Myocyte (in vitro differentiated cells): ENCODE results near the gene DGAT2. TPM values are rescaled to one million over a fixed set of nuclear protein-coding genes. Genes with fewer than 3 reads are reported as not detected.

Experiments
- DNase-seq: peaks from one replicate; pipeline ENCODE4 v3.0.0-alpha.2; 2012; ENCODE audit warnings: low read depth
- total RNA-seq: library from RNA; depleted of rRNA; stranded (reverse); fragments of >200 nt; gene quantifications from 2 replicates; pipeline ENCODE4 v1.2.3, GENCODE V29; 2014

The DGAT2 gene
- total RNA-seq, 1 donor from 2014 or later, result 1.2 TPM

DNA sequence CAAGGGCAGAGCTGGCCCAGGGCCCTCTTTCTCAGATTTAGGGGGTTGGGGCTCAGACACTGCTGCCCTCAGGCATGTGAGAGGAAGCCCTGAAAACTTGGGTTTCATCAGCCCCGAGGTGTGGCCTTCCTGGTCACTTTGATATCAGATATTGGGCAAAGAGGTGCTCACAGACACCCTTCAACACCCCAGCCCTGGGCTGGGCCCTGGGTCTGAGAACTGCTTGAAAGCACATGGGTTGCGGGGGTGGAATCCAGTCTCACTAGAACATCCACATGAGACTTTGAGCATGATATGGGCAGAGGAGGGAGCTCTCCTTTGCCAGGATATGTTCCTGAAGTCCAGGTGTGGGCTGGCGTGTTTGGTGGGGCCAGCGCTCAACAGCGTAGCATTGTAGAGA, 10.4 kb downstream of the DGAT2 start:
- DNase-seq, result no peak

DNA sequence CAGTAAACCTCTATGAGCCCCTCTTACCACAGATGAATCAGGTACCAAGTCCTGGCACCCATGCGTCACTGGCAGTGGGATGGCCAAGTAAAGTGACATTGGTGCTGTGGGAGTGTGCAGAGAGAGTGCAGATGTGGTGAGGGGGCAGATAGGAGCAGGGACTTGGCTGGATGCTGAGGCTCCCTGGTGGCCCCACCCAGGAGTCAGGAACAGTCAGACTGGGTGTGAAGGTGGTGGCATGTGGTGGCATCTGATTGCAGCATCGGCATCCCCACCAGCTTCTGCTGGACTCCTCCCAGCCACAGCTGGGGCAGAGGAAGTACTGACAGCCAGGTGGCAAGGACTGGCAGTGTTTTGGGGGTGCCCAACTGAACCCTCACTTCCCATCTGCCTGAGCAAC, 11.4 kb downstream of the DGAT2 start:
- DNase-seq, result no peak

DNA sequence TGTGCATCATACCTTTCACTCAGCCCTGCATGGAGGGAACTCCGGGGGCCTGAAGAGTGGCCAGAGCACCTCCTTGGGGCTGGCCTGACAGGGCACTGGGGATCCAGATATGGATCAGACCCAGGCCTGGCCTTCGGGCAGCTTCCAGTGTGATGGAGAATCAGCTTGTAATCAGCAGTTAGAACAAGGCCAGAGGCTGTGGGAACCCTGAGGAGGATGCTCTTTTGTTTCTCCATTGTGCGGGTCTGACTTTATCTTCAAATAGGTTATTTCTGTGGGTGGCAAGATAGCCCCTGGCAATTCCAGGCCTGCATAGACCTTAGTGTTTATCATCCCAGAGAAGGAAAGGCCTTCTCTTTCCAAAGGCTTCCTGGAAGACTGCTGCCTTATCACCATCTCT, 12.3 kb downstream of the DGAT2 start:
- no peak for DNase-seq

DNA sequence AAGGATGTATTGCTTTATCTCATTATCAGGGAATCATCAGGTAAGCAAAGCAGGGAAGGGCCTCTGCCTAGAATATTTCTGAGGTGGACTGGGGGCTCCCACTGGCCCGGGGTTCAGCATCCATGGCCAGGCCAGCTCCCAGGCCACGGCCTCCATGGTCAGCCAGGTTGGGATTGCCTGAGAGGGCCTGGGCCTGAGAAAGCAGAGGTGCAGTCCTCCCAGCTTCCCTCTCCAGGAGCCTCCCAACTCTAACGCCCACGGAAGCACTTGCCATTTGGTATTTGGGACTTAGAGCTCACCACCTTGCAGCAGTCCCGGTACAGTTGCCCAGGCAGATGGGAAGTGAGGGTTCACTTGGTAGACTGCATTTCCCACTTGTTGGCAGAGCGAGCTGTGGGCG, 12.7 kb downstream of the DGAT2 start:
- DNase-seq, result no peak

DNA sequence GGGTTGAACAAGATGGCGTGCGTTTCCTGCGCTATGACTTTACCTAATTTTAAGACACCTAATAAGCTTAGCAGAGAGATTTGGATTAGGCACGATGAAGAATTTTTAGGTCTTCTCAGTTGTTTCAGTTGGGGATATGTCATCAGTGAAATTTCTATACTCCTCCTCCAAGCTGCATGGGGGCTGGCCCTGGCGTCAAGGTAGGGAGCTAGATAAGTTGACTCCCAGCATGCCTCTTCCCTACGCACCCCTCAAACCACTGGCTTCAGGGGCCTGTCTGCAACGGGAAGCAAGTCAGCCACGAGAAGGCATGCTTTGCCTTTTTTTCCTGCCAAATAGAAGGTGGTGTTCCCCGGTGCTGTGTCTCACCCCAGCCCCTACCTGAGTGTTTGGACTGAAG, 13.3 kb downstream of the DGAT2 start:
- no peak for DNase-seq

DNA sequence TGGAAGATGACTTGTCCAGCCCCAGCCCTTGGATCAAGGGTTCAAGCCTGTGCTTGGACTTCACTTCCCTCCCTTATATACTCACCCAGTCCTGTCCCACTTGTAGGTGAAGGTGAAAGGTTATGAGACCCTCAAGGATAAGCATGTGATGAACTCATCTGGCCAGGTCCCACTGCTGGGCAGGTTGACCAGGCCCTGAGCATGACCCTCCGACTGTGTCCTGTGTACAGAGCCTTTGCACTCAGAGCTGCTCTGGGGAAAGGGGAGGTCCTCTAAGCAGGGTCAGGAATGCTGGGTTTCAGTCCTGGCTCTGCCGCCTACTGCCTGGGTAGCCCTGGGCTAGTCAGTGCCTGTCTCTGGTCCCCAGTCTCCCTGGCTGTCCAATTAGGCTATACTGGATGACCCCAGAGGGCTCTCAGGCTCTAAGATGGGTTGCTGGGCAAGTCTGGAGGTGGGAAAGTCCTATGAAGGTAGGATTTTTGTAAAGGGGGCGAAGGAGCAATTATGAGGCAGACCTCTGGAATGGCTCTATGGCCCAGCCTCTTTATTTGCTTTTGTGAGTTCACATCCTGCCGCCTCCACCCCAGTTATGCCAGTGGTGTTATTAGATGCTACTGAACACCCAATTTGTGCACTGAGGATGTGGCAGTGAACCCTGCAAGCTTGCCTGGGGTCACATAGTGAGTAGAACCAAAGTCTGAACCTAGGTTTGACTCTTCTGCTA, 14.1 kb downstream of the DGAT2 start:
- no peak for DNase-seq

DNA sequence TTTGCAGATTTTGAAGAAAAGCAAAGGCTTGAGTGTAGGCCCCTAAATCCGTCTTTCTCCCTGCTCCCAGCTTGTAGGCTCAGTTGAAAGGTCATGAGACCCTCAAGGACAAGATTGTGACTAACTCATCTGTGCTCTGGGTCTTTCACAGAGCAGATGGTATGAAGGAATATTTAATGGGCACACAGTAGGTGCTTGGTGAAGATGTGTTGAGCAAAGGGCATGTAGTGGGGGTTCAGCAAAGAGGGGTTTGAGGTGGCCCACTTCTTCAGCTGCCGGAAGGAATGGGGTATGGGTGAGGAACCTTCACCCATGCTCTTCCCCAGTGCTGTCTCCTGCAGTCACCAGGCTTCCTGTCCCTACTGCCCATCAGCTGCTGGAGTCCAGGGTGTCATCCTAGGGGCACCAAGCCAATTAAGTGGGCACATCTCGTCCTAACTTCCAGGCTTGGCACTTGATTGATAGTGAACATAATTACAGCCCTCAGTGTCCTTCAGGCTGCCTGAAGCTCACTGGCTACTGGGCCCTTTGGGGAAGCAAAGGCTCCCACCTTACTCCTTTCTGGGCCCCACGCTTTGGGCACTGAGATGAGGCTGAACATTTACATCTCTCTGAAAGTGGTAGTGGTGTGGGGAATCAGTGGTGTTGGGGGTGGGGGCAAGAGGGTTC, 15.0 kb downstream of the DGAT2 start:
- no peak for DNase-seq

DNA sequence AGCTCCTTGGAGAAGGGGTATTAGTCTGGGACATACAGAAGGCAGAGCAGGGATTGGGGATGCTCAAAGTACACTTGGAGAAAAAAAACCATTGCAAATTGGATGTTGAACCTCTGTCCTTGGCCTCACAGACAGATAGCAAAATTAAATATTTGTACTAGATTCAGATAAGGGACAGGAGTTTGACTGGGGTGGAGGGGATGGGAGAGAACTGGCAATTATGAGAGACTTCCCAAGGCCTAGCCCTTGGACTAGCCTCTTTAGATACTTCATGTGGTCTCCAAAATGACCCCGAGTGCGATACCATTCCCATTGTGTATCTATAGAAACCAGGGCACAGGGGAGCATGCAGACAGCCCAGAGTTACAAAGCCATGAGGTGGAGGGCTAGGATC, 15.5 kb downstream of the DGAT2 start:
- DNase-seq, result no peak

DNA sequence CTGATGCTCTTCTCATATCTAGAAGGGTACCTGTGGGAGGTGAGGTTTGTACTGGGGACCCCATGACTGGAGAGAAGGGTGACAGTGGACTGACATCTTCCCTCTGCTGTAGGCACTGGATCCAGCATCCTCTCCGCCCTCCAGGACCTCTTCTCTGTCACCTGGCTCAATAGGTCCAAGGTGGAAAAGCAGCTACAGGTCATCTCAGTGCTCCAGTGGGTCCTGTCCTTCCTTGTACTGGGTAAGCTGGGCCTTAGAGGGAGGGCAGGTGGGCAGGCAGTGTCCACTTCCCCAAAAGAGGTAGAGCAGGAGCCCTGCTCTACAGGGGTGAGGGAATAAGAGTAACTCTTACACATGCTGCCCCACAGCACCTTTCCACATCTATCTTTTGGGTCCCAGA, 15.9 kb downstream of the DGAT2 start:
- DNase-seq, result no peak

DNA sequence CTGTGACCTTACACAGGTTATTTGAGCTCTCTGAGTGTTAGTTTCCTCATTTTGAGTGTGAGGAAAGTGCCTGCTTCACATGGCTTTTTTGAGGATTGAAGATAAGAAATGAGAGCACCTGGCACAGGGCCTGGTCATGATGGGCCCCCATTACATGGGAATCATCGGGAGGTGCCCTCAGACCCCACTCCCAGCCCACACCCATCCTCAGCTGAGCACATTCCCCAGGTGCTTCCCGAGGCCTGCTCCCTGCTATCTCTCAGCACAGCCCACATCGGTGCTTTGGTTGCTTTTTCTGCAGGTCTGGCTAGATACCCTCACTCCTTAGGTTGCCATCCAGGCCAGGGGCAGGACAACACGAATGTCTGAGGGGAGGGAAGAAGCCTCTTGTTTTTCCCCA, 16.6 kb downstream of the DGAT2 start:
- DNase-seq, result no peak

DNA sequence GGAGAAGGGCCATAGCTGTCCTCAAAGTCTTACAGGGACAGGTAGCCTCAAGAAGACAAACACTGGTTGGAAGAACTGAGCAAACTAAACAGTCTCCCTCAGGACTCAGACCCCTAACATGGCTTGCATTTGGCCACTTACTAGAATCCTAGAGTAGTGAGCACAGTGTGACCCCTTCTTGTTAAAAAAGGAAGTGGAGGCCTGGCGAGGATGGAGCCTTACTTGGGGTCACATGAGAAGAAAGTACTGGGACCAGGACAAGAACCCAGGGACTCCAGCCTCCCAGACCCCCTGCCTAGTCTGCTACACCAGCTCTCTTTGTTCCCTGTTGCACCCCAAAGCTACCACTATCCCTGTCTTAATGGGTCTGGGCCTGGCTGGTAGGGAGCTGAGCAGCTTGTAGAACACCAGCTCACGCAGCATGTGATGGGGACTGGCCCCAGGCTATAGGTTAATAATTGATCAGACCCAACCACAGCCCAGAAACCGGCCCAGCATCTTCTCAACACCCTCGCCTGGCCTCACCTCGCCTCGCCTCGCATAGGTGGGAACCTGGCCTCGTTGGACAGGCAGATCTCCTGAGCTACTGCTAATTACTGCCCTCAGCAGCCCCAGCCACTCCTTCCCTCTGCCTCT, 17.6 kb downstream of the DGAT2 start:
- DNase-seq, result no peak

DNA sequence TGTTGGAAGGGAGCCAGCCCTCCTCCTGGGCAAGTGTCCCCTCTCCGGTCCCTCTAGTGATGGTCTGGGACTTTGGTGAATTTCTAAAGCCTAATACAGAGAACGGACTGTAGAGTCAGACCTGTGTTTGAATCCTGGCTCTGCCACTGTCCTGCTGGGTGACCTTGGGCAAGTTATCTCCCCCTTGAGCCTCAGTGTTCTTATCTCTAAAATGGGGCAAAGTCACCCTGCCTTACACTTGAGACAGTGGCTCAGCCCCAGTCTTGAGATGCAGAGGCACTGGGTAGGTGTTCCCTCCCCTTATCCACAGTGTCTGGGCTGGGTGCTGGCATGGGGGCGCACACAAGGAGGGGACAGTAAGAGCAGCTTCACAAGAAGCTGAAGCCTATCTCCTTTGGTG, 20.9 kb downstream of the DGAT2 start:
- DNase-seq, result no peak

DNA sequence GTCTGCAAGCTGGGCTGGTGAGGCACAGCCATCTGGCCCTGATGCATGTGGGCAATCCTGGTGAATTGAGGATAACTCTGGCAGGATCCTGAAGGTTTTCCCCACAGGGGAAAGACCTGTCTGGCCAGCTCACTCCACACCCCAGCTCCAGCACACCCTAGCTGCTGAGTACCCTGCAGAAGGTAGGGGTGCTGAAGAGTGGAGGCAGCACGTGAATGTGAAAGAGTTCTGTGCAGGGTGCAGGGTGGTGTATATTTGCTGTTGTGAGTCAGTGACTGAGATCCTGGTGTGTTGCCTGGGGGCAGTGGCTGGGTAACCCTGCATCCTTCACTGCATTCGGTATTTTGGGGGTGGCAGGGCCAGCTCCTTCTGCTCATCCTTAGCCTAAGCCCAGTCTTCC, 22.4 kb downstream of the DGAT2 start:
- DNase-seq, result no peak

DNA sequence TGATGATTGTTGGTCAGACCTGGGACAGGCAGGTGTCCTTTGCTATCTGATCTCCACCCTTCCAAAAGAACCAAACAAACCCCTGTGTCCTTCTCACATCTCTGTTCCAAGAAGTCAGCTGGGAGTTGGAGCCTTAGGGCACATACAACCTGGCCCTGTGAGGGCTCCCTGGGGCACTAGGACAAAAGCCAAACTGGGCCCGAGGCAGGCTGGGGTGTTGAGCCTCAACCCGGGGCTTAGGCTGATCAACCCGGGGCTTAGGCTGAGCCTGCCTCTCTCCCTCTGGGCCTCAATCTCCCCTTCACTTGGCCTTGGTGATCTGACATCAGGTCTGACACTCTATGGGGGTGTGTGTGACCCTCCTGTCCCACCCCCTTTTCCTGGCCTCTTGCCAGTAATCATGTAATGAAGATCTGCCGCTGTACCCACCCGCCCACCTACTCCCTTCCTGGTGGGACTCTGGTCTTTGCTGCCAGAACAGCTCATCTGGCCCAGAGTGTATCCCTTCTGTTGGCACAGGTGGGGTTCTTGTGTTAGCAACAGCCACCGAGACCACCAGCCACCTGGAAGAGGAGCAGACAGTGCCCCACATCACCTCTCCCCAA, 23.7 kb downstream of the DGAT2 start:
- DNase-seq, result no peak

DNA sequence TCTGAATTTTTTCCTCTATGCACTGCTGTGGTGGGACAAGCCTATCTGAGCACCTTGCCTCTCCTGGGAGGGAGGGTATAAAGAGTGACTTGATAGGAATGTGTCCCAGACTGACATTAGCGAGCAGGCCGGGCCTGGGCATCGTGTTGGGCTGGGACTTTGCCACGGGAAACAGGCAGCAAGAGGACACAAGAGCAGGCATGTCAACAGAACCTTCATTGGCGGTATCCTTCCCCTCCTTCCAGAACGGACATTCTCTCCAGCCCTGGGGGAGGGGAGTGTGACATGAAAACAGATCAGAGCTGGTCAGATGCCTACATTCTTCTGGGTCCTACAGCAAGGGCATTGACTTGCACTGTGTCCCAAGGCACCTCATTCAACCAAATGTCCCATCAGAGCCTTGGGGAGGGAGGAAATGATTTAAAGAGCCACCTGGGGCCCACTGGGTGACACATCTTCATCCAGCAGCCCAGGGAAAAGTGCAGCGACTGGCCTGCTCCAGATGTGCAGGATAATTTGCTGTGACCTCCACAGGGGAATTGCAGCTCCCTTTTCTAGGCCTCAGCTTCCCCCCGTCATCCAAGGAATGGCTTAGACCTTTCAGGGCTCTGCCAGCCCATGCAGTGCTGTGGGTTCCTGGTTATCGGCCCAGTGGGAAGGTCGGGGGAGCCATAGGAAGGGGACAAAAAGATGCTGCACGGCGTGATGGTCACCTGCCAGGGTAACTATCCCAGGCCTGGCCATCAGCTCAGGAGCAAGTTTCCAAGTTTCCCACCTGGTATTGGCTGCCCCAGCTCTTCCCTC, 24.6 kb downstream of the DGAT2 start:
- no peak for DNase-seq

DNA sequence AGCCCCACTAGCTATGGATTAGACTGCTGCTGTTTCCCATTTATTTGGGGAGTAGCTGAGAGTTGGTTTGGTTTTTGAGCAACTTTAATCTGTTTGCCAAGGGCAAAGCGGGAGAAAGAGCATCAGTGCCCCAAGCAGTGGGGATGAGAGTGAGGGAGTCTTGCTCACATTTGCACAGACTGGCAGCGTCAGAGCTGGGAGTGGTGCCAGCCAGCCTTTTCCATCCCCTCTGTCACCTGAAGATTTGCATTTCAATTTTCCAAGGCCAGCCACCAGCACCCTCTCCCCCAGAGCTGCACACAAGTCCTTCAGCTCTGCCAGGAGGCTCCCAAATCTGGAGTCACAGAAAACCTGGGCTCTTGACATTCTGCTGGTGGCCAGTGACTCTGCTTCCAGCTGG, 25.4 kb downstream of the DGAT2 start:
- no peak for DNase-seq

DNA sequence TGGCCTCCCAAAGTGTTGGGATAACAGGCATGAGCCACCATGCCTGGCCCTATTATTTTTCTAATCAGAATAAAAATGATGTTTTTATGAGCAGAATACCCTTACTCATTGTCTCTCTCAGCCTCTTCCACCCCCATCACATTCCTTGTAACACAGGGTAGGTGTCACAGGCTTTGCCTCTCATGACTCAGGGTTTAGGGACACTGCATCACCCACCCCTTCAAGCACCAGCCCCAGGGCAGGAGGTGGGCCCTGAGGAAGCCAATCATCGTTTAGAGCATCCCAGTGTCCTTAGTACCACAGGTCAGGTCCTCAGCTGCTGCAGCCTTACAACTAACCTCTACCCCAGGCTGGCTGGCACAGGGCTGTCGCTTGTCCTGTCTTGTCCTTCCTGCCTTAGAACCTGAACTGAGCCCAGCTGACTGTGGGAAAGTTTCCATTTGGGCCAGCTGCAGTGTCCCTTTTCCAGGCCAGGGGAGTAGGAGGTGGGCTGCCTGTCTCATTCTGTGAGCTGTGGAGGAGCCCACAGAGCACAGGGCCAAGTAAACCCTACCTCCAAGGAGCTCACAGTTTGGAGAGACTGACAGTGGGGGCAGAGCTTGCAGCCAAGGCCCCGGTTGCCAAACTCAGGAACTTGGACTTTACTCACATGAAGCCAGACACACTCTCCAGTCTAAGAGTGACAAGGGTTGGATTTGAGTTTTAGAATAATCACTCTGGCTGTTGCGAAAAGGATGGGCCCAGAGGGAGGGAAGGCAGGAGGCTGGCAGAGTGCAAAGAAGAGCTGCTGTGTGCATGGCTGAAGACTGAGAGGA, 26.9 kb downstream of the DGAT2 start:
- no peak for DNase-seq

DNA sequence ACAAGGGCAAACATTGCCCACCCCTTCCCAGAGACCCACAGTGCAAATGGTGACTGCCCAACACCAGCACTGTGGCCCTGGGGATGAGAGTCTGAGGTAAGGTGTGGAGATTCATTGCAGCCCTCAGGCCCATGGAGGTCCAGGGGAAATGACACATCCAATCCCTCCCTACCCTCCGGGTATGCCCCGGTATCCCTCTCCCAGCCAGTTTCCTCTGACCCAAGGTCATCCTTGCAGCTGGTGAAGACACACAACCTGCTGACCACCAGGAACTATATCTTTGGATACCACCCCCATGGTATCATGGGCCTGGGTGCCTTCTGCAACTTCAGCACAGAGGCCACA, 27.5 kb downstream of the DGAT2 start:
- DNase-seq, result no peak

DNA sequence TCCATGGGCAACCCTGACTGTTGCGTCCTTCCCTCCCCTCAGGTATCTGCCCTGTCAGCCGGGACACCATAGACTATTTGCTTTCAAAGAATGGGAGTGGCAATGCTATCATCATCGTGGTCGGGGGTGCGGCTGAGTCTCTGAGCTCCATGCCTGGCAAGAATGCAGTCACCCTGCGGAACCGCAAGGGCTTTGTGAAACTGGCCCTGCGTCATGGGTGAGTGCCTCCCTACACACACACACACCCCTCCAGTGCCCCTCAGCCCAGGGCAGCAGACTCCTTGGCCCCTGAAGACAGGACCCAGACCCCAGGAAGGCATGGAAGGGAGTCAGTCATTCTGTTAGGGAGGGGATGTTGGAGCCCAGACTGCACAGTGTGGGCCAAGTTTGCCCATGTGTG, 28.5 kb downstream of the DGAT2 start:
- peak; percentile 18 for DNase-seq

DNA sequence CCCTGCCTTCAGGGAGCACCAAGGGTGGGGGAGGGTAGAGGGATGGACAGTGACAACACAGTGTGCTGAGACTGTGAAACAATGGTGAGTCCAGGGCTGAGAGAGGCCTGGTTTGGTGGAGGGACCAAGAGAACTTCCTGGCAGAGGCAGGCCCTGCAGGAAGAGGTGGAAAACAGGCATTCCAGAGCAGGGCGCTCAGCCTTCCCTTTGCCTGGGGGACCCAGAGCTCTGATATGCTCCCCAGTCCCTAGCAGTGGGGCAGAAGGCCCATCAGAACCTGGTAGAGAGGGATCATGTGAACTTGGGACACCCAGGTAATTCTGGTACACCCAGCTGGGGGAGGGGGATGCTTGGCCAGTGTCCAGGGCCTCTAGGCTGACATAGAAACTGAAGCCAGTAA, 29.2 kb downstream of the DGAT2 start:
- DNase-seq, result no peak
